Bone marrow (tissue), 2 donors: Measurements from ENCODE around the gene MRPL27.
"Not testable (repeated sequence)": the region's sequence is repeated elsewhere in the genome, so short reads cannot be mapped to it uniquely, and the experiment has no call there.

ENCODE experiments used
- DNase-seq, 2 donors: peaks; one replicate each; lab custom pipeline; 2025; lab: John Stamatoyannopoulos, UW

MRPL27 gene

DNA sequence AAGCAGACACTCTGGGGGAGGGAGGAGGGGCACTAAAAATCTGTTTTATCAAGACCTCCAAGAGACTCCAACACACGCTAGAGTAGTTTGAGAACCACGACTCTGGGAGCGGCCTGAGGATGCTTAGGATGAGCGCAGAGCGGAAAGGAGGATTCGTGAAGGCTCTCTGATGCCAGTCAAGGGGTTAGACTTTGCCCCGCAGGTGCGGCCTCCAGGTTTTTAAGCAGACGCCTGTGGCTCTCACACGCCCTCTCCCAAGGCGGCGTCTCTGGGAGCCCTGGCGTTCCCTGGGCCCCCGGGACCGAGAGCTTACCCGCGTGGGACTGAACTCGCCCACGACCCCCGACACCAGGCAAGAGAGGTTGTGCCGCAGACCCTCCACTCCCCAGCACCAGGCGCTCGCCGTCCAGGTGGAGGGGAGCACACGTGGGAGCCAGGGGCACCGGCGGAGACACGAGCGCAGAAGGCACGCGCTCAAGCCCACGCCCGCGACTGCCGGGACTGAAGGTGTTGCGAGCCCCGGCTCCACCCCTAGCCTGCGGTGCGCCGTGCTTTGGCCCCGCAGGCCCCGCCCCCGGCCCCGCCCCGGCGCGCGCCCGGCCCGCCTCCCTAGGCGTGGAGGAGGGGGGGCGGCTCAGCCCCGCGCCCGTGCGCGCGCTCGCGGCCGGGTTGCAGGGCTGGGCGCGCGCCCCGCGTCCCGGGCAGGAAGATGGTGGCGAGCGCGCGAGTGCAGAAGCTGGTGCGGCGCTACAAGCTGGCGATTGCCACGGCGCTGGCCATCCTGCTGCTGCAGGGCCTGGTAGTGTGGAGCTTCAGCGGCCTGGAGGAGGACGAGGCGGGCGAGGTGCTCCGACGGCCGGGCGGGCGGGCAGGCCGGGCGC is 27.3 kb downstream of the MRPL27 start, which contains the start of gene XYLT2:
TSS of gene XYLT2 (plus strand) at position 695 of the 881 bp plus-strand sequence. CDS start at position 710, 15 bp downstream.
- DNase-seq, result peak; percentile 39 to 59

DNA sequence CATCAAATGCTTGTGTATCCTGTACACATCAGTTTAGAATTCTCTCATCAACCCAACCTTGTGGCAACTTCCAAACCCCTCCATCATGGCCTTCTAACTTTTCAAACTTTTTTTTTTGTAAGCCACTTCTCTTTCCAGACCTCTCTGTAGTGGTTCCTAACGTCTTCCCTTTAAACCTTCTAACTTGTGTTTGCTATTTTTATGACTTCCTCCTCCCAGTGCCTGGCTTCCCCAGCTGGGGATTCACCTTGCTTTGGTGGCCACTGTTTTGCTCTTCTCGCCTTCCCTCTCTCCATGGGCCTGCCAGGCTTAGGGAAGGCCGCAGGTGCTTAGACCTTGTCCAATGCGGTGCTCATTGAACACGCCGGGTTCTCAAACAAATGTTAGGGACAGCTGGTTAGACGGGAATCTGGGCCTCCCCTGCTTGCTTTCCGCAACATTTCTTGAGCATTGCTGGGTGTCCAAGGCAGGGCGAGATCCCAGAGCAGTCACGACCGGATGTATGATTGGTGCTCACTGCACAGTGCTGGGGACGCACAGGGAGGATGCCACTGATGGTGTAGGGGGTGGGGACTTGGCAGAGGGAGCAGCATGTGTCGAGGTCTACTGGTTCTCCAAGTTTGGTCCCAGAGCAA is 28.1 kb downstream of the MRPL27 start:
- DNase-seq, result no peak

DNA sequence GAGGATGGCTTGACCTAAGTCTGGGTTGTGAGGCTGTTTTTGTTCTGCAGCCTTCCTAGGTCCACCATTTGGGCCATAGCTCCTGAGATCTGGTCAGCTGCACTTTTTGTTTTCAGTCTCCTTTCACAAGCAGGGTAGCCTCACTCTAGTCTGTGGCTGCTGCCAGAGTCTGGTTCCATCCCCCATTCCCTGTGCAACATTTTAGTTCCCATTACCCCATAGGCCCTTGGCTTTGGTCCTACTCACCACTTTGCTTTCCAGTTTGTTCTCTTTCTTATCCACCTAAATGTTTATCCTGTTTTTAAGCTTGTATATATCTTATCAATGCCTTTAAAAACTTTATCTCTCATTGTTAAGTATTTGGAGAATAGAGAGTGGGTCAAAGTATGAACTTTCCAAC is 33.6 kb downstream of the MRPL27 start:
- no peak for DNase-seq

DNA sequence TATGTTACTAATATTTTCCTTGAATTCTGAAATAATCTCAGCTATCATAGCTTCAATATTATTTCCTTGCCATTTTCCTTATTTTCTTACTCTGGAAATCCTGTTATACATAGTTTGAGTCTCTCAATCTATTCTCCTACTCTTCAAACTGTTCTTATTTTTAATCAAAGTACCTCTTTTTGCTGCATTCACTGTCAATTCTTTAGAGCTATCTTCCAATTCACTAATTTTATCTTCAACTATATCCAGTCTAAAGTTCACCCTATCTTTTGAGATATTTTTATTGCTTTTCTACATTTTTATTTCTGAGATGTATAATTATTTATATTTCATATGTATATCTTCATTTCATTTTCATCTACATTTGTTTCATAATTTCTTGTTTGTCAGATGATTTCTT is 34.3 kb downstream of the MRPL27 start:
- DNase-seq, result no peak

DNA sequence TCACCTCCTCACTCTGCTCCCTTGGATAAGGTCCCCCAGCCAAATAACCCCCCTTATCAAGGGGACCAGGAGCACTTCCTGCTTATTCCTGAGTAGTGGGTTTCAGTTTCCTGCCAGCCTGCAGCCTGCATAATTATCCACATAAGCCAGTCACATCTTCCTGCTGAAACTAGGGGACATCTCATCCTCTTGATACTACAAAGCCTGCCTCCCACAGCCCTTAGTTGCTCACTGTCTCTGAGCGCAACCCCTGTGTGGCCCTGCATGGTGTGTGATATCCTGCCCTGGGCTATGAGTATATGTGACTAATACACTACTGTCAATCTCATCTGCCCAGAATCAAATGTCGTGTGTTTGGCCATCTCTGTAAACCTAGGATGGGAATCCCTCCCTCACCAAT is 35.0 kb downstream of the MRPL27 start:
- no peak for DNase-seq

DNA sequence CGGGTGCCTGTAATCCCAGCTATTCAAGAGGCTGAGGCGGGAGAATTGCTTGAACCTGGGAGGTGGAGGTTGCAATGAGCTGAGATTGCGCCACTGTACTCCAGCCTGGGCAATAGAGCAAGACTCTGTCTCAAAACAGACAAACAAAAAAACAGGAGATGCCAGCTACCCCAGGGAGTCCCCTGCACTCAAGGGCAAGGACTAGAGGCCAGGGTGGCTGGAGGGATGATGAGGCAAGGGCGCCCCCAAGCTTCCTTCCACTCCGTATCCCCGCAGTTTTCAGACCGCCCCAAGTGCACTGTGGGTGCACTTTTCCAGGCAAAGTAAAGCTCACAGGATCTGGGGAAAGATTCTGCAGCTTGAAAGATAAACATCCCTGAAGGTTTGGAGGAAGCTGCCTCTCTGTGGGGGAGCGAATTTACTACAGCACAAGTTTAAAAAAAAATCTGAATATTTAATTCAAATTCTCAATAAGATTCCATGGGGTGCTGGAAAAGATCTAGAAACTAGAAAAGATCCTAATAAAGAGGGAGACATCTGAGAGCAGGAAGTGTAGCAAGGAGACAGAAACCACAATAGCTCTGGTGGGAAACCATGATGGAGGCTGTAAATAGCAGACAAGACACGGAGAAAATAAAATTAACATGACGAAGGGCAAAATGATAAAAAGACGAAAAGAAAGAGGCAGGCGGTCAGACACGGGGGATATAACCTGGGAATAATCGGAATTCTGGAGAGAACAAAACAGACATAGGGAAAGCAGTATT is 39.5 kb downstream of the MRPL27 start:
- not testable (repeated sequence) for DNase-seq

DNA sequence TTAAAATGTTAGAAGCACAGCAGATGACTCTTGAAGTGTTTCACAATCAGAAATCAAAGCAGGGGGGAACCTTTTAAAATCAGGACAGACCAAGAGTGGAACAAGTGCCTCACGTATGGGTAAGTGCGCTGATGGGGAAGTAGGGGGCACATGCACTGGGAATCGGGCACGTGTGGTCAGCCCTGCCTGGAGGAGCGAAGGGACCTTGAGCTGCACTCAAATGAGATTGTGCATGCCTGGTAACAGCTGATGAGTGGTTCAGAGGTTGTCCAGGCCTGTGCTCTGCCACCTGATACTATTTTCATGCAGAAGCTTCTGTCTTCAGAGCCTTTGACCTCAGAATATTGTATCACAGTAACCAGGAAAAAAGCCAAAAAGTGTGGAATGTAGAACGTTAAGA is 40.8 kb downstream of the MRPL27 start:
- no peak for DNase-seq

DNA sequence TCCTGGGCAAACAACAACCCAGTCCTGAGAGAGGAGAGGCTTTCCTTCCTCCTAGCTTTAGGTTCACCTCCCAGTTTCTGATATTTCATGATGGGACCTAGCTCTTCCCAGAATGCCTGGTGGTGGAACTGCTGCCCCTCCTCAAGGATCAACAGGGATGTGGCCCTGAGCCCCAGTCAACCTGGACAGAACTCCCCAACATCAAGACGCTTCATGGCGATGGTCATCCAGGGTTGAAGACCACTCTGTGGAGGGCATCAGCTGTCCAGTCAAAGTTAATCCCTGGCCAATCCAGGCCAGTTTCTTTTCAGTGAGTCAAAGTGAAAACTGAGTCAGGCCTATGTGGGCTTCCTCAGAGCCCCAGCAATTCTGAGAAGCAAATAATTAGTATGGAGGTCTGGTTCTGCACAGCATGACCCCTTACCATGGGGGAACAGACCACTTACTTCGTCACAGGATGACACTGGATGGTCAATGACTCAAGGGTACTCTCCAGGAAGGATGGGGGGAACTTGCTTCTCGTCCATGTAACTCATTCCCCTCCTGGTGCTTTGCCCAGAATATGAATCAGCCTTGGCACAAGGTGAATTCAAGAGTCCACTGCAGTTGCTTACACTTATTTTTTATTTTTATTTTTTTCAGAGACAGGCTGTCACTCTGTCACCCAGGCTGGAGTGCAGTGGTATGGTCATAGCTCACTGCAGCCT is 41.7 kb downstream of the MRPL27 start:
- no peak for DNase-seq

DNA sequence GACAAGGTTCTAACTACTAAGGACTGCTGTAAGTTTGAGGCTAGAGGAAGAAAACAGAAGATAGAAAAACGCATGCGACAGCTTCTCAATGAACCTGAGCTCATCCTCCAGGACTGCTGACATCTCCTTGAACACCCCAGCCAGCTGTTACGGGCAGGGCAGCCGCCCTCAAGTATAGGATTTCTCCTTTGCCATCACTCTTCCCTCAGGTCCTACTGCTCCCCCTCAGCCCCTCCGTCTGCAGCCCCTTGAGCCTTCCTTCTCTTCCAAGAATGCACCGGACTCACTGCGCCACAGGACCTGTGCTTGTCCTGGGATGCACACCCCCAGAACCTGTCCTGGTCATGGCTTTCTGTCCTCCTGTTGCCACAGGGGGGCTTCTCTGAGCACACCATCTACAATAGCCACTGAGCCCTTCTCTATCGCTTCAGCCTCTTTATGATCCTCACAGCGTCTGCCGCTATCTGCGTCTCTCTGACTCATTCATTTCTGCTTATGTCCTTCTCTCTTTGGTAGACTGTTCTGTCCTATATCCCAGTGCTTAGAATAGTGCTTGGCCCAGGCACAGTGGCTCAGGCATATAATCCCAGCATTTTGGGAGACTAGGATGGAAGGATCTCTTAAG is 42.7 kb downstream of the MRPL27 start:
- no peak for DNase-seq

DNA sequence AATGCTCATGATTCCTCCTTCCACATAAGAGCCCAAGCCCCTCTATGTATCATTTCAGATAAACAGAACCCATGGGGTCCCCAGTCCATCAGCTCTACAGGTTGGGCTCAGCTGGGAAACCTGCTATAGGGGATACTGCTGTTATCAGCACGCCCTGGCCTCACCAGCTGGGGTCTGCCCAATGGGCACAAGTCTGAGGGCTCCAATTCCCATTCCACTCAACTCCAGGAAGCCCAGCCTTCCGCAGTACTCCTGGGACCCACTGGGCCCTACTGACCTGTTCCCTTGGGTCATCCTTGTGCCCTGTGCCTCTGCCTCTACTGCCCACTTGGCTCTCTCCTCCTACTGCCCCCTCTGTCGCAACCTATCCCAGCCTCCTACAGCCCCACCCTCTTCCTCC is 43.3 kb downstream of the MRPL27 start:
- no peak for DNase-seq

DNA sequence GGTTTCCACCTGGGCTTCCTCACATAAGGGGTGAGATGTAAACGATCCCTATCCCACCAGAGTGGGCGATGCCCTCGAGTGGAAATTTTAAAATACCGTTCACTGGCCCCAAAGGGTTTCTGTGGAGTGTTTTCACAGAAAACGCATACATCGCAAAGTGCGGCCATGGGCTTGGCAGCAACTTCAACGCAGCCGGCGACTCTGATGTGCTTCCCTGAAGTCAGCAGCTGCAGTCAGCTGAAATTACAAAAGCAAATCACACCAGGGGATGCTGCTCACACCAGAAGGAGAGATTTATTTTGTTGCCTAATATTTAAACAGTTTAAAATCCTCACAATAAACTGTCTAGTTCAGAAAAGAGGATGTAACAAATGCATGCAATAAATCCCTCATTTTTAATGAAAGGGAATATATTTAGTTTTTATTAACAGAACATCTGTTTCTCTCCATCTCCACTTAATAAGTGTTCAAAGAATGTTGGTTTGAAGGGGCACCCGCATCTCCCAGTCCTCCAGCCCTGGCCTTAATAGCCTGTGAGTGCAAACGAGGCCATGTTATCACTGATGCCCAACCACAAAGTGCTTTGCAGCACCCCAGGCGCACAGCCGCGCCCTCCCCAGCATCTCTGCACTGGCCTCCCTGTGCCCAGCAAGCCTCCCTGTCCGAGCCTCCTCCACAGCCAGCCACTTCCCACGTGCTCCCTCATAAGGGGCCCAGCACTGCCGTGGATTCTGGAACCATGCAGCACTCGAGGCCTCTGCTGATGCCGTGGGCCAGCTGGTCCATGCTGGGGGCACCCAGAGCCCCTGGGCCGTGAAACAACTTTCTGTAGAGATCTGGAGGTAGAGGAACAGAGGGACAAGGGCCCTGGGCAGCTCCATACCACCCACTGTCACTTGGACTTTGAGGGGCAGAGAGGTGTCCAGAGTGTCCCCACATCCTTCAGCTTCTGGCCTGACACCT is 44.3 kb downstream of the MRPL27 start:
- DNase-seq, result no peak

DNA sequence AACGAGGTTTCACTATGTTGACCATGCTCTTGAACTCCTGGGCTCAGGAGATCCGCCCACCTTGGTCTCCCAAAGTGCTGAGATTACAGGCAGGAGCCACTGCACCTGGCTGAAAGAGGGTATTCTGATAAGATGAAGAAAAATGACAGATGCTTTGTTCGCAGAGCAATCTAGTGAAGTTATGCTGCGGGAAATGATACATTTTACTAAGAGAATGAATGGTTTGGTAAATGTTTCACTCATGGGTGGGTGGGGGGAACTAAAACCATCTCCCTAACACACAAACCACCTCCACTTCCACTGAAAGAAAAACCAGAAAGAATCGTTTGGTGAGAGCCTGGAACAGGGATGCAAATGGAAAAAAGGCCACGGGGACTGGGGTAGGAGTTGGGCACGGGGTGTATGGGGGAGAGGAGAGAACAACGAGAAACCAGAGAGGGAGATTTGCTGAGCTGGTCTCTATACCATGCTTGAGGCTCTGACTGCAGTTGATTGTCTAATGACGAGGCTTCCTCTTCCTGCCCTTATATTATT is 46.1 kb downstream of the MRPL27 start:
- no peak for DNase-seq

DNA sequence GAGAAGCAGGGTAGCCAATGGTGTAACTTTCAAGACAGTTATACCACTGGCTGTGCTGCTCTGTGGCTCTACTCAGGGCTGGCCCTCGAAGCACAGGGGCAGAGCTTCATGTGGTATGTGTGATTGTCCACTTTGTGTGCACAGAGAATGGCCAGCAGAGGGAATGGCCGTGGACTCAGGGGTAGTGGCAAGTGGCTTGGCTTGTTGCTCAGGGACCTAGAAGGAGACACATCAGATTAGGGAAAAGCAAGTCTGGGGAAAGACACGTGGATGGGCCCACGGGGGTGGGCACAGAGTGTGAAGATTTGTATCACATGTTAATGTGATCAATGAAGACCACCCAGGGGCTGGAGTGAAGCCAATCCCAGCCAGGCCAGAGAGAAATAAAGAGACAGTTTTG is 47.1 kb downstream of the MRPL27 start:
- no peak for DNase-seq

DNA sequence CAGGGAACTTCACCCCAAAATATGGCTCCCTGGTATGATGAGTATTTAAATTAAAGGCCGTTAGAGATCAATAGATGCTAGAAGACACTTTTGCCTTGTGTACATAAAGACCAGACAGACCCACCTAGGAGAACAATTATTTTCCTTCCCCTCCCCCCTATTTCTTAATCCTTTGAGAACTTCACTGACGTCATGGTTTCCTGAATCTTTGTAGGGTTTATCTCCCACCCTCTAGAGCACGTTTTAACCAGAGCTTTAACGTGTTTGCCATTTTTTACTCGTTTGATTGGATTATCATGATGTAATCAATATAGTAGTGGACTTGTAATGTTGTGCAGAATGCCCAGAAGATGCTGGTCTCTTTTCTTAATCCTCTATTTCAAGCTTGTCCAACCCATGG is 49.9 kb downstream of the MRPL27 start:
- DNase-seq, result no peak

DNA sequence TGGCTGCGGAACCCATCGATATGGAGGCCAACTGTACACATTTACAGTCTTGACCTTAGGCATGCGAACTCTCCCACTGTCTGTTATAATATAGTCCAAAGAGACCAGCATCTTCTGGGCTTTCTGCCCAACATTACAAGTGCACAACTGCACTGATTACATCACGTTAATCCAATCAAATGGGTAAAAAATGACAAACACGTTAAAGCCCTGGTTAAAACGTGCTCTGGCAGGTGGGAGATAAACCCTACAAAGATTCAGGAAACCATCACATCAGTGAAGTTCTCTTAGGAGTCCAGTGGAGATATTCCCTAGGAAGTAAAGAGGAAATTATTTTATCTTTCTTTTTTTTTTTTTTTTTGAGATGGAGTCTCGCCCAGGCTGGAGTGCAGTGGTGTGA is 50.7 kb downstream of the MRPL27 start:
- no peak for DNase-seq

DNA sequence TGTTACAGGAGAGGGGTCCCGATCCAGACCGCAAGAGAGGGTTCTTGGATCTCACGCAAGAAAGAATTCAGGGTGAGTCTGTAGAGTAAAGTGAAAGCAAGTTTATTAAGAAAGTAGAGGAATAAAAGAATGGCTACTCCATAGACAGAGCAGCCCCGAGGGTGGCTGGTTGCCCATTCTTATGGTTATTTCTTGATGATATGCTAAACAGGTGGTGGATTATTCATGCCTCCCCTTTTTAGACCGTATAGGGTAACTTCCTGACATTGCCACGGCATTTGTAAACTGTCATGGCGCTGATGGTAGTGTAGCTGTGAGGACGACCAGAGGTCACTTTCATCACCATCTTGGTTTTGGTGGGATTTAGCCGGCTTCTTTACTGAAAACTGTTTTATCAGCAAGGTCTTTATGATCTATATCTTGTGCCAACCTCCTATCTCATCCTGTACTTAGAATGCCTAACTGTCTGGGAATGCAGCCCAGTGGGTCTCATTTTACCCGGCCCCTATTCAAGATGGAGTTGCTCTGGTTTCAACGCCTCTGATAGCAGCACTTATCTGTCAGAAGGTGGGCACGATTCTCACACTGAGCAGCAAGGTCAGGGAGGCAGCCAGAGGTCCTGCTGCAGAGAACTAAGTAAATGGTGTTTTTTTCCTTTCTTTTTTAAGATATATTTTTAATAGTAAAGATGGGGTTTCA is 53.5 kb downstream of the MRPL27 start:
- no peak for DNase-seq

DNA sequence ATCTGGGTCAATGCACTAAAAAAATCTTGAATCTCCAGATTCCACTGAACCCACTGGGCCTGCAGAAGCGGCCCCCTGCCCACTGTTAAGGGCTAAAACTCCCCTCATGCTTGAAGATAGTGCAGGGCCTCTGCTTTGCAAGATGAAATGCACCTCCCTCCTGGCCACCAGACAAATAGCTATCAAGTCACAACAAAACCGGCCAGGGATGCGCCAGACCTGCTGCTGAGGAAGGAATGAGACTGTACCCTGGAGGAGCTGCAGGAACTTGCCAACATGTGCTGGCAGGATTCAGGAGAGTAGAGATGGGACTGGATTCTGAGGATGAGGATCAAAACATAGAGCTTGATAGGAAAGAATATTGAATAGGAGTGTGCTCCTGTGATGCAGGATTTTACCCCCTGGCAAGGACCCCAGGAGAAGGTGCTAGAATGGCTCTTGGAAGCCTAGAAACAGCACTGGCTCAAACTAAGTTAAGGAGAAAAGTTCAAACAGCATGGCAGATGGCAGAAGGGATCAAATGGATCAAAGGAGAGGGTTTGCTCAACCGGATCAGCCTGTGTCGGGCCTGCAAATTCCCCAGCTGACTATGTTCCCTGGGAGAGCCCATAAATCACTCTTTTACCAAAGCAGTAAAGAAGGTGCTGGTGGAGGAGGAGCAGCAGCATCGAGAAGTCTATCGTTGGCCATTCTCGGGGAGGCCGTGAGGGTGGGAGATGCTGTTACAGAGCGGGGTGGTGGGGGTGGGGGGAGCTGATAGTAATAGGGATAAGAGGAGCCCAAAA is 54.3 kb downstream of the MRPL27 start:
- no peak for DNase-seq
